GM18526 (cell line): ENCODE measurements around the gene USPL1.

Experiments used
- POLR2A ChIP-seq: IDR thresholded peaks from 3 replicates; pipeline ENCODE4 v1.6.1; 2011; ENCODE audit not compliant: insufficient read length; ENCODE audit errors: extremely low read depth

The USPL1 gene

GRCh38 chr13:30697177-30697953, 79.6 kb downstream of the USPL1 start:
- no peak for TF ChIP-seq POLR2A

DNA sequence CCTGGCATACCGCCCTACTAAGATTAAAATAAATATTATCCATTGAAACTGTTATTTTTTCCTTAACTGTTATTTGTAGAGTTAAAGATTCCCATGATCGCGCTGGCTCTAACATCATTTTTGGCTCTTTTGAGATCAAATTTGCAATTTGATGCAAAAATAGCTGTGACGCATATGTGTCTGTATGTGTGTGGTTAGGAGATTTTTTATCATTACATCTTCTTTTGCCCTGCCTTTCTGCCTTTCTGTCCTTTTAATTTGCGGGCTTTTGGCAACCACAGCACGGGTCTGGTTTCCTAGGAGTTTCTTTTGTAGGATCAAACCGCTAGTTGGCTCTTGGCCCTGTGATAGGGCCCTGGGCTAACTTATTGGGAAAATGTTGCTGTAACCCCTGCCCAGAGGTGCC, 80.3 kb downstream of the USPL1 start:
- TF ChIP-seq POLR2A, result no peak

DNA sequence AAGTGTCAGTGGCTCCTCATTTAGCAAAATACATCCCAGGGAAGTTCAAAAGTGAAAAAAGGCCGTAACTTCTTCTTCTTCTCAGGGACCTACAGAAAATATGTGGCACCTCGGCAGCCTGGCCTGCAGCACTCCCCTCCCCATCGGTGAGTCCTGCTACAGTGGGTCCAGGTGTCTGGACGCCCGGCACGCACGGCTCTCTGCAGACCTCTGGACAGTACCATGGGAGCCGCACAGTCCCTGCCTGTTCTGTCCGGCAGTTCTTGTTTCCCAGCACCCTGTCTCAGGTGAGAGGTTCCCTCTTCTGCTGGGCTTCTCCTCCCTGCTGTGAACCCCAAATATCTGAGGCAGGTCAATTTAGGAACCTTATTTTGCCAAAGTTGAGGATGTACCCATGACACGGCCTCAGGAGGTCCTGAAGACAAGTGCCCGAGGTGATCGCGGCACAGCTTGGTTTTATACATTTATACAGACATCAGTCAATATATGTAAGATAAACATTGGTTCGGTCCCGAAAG, 80.8 kb downstream of the USPL1 start:
- no peak for TF ChIP-seq POLR2A

GRCh38 chr13:30700364-30700763, 82.6 kb downstream of the USPL1 start:
- TF ChIP-seq POLR2A, result no peak

- no peak for TF ChIP-seq POLR2A
Observed at GRCh38 chr13:30702006-30702405, 84.3 kb downstream of the USPL1 start.

DNA sequence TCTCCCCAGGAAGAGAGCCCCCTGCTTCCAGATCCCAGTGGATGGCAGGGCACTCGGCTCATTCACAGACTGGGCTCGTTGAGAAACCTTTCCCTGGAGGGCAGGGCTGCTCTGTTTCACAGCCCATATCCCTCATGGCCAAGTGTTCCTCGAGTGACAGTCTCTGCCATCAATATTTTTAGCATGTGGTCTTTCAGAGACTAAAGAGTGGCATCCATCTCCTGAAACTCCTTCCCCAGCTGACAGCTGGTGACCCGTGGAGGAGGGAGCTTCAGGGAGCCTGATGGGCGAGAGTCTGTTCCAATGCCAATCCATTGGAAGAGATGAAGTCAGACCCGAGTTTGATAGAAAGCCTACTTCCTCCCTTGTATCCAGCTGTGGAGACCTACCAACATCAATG, 86.9 kb downstream of the USPL1 start:
- TF ChIP-seq POLR2A, result no peak

- TF ChIP-seq POLR2A, result no peak
Observed at GRCh38 chr13:30705680-30706079, 88.0 kb downstream of the USPL1 start.

DNA sequence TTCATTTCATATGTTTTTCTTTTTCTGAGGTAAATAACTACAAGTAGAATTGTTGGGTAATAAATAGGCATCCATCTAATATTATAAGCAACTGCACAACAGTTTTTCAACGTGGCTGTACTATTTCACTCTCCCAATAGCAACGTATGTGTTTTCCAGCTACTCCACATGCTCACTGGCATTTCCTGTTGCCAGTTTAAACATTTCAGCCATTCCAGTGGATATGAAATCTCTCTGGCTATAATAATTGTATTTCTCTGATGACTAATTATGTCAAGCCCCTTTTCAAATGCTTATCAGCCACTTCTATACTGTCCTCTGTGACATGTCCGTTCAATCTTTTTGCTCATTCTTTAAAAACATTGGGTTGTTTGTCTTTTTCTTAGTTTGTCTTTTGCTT, 90.8 kb downstream of the USPL1 start:
- no peak for TF ChIP-seq POLR2A
